Measurements from ENCODE around the gene JUN.

DNA sequence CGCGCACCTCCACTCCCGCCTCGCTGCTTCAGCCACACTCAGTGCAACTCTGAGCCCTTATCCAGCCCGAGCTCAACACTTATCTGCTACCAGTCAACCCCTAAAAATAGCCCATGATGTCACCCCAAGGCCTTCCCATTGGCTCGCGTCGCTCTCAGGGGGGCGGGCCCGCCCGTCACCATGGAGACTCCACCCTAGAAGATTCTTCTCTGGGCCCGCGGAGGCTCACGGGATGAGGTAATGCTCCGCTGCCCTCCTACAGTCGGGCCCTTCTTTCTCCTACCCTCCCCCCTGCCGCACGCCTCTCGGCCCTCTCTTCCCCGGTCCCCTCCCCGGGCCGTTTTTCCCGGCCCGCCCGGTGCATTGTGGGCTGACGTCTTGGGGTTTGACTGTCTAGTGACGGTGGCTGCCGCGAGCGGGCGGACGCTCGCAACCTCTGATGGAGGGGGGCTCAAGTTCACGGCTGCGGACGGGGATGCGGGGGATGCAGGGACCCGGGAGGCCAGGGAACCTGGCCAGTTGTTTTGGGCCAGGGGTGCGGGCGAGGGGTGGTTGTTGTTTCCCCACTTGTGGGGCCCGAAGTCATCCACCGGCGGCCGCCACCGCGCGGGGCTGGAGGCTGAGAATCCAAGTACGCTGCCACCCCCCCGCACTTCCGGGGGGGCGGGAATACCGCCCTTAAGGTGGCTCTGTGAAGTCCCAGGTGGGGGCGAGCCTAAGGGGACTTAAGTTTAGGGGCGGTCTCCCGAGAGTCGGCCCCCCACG, at the start of gene JUN:
- TF ChIP-seq POLR2A (IDR thresholded peaks at IDR 0.05; ENCODE audit: low read length): peak; percentile 99
- no peak for TF ChIP-seq GATA1 (IDR thresholded peaks at IDR 0.05; ENCODE audit: low read depth, low read length)
